Stimulated activated CD4-positive, alpha-beta T cell treated with anti-CD3 and anti-CD28 coated beads, Interleukin-1b, Interleukin-23, amount 100 ng/mL, for 4 hours (primary cell): Measurements from ENCODE around the gene DTL.

Source experiments
- DNase-seq, 2 donors: peaks; one replicate each; pipeline ENCODE4 v3.0.0-alpha.2; 2020; ENCODE audit warnings: low read depth in 2 of 2

The DTL gene

DNA sequence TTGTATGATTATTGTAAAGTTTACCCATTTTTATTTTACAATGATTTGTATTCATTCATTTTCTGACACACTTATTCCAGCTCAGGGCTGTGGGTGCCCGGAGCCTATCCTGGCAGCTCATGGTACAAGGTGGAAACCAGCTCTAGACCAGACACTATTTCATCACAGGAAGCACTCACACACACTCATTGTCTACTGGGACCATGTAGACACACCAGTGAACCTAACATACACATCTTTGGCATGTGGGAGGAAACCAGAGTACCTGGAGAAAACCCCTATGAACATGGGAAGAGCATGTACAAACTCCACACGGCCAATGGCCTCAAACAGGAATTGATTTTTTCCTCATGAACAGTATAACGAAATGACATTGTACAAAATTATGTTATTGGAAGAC is 2.4 kb downstream of the DTL start:
- DNase-seq, result no peak

- no peak for DNase-seq
Observed at GRCh38 chr1:212039622-212040021, 4.1 kb downstream of the DTL start.

DNA sequence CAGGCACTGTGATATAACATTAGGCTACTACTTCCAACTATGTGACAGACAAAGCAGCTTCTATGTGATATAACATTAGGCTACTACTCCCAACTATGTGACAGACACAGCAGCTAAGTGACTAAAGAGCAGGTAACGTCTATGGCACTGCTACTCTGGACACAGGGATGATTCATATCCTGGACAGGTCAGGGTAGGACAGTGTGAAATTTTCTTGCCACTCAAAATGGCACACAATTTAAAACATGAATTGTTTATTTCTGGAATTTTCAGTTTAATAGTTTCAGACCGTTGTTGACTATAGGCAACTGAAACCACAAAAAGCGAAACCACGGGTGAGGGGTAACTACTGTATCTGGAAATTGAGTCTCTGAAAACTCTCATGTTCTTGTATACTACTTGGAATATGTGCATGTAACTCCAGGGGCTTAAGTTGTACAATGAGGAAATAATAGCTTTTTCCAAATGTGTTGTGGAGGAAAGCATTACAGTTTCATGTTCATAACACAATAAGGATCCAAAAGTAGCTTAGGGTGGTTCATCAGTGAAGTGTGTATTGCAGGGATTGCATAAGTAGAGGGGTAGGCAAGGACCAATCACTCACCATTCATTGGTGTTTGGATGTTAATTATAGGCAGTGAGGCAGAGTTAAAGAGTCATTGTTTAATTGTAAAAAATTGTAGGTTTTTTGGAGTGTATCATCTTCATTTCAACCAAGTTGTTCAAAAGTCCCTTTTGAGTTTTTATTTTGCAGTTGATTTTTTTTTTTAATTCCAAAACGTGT is 5.3 kb downstream of the DTL start:
- no peak for DNase-seq

GRCh38 chr1:212042436-212042835 is 6.9 kb downstream of the DTL start:
- no peak for DNase-seq

DNA sequence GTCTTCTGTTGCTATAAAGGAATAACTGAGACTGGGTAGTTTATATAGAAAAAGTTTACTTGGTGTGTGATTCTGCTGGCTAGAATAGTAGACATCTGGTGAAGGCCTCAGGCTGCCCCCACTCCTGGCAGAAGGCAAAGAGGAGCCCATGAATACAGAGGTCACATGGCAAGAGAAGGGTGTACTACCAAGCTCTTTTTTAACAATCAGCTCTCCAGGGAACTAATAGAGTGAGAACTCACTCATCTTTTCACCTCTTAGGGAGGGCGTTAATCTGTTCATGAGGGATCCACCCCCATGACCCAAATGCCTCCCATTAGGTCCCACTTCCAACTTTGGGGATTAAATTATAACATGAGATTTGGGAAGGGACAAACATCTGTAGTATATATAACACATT is 9.3 kb downstream of the DTL start:
- DNase-seq, result no peak

GRCh38 chr1:212045981-212046380 is 10.4 kb downstream of the DTL start:
- DNase-seq, result no peak

DNA sequence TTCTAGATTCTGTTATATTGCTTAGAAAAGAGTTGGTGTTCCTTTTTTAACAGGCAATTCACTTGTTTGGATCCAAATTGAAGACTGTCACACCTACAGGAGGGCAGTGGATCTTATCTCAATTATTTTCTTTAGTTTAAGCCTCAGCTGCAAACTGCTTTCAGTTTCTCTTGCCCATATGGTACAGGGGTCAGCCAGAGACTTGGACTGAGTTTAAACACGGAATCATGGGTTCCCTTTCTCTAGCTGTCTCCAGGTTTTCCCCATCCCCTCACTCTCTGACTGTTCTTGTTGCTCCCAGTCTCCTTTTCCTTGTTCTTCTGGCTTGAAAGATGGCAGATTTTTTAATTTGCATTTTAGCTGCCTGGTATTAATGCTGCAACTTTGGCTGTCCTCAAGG is 18.4 kb downstream of the DTL start:
- DNase-seq, result no peak

DNA sequence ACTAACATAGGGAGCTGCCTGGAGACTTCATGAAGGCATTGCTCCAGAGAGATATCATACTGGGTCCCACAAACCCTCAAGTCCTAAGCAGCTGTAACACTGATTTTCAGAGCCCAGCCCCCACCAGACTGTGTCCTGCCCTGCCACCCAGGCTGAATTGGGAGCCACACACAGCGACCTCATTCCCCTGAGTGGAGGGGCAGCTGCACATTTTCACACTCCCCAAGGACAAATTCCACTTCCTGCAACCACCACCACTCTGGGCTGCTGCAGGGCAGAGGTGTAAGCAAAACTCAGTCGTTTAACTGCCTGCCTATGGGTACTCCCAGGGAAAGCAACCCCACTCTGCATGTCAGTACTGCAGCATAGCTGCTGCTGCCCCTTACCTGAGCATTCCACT is 19.8 kb downstream of the DTL start:
- no peak for DNase-seq

DNA sequence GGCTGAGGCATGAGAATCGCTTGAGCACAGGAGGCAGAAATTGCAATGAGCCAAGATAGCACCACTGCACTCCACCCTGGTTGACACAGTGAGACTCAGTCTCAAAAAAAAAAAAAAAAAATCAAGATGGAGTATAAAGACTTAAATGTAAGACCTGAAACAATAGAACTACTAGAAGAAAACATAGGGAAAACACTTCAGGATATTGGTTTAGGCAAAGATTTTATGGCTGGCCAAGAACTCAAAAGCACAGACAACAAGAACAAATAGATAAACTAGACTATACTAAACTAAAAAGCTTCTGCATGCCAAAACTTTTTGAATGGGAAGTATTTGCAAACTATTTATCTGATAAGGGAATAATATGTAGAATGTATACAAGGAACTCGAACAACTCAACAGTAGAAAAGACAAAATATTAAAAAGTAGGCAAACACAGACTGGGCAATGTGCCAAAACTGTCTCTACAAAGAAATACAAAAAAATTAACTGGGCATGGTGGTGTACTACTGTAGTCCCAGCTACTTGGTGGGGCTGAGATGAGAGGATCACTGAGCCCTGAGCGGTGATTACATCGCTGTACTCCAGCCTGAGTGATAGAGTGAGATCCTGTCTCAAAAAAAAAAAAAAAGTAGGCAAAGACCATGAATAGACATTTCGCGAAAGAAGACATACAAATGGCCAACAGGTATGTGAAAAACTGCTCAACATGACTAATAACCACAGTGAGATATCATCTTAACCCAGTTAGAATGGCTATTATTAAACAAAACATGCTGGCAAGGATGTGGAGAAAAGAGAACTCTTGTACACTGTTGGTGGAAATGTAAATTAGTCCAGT is 25.3 kb downstream of the DTL start:
- DNase-seq, result no peak

DNA sequence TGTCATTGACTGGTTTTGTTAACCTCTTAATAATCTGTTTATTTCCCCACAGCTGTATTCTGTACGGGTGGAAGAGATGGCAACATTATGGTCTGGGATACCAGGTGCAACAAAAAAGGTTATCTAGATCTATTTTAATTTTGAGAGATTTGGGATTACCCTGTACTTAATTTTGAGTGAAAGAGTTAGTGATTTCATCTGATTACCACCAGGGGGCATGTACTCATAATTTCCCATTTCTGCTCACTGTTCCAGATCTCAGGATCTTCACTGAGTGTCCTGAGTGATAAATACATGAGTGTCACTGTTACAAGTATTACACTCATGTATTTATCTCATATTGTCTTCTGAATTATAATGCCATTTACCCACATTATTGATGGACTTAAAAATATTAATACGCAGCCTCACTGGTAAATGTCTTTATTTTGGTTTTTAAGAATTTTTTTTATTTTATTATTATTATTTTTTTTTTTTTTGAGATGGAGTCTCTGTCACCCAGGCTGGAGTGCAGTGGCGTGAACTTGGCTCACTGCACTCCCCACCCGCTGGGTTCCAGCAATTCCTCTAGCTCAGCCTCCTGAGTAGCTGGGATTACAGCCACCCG is 27.4 kb downstream of the DTL start:
- DNase-seq, result no peak

DNA sequence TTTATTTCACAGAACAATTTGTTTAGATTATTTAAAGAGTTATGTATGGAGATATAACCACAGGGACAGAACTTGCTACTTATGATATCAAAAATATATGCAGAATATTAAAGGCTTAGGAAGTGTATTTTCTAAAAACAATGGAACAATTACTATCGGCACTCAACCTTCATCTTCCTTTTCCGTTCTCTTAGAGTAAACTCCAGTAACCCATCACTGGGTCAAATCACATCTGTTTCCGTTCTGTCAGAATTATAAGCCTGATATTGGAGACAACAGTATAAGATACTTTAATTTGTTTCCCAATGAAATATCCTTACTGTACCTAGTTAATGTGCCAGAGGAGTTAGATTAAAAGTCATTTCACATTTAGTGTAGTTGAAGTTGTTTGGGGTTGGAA is 32.2 kb downstream of the DTL start:
- DNase-seq, result no peak

- no peak for DNase-seq
Observed at GRCh38 chr1:212070720-212071302, 35.3 kb downstream of the DTL start.

DNA sequence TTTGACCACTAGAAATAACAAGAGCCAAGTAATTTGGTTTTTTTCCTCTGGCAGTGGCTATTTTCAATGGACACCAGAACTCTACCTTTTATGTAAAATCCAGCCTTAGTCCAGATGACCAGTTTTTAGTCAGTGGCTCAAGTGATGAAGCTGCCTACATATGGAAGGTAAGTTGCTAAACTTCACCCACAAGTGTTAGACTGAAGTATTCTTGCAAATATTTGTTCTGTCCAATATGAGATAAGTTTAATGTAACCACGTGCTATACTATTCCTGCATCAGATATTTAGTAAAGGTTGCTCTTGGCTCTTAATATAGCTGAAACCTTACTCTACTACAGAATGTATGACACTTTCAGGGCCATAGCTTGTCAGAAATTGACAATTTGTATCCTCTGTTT is 36.5 kb downstream of the DTL start:
- DNase-seq, result no peak

DNA sequence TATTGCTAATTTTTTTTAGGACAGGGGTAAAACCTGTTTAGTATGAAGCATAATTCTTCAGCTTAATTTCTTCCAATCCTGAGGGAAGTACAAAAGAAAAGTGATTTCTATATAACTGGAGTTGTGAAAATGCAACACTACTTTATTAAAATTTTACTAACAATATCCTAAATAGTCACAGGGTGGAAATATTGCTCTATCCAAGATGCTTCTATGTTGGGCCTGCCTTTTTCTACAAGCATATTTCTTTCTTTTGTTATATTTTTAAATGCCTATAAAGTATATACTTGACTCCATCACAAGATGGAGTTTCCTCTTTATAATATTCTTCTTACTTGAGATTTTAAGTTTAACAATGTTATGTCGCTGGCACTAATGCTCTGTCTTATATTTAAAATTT is 37.9 kb downstream of the DTL start:
- DNase-seq, result no peak

DNA sequence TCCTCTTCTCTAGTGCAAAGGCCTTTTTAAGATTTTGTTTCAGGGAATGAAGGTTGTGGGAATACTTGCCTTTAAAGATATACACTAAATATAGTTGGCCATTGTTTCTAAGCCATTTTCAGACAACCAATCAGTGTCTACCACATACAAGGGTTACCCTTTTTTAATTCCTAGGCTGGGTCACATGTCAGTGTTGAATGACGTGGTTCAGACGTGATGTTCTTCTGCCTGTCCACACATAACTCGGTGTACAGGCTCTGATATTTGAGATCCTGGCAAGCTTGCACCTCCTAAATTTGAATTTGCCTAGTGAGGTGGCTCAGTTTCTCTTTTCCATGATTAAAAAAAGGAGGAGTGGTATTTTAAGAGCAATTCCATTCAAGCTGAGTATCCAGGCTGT is 38.8 kb downstream of the DTL start:
- DNase-seq, result no peak

DNA sequence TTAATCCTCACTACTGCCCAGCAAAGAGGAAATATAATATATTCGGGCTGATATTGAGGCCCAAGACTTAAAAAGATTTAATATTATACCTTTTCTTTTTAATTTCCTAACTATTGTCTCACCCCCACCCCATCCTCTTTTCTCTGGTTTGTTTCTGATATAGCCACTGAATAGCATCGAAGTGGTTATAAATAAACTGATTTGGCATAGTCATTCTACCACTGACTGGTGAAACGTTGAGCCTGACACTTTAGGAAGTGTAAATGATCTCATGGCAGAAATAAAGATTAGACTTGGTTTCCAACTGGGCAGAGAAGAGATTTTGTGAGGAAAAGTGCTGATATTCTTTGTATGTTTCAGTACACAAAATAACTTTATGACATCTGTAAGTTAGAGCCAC is 39.3 kb downstream of the DTL start:
- DNase-seq, result no peak

GRCh38 chr1:212077028-212077427 is 41.5 kb downstream of the DTL start:
- no peak for DNase-seq

DNA sequence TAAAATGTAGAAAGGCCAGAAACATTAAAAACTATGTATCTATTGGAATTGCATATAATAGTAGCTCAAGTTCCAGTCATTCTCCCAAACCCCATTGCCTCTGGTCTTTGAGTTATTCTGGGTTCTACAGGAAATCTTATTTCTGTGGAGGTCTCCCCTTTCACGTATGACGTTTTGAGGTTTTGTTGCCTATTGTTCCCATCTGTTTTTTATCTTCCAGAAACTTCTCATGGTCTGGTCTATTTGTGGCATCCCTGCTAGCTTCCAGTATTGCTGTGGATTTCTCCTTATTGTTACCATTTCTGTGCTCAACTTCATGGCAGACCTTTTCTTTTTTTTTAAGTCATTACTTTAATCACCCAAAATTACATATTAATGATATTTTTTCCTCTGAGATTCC is 43.3 kb downstream of the DTL start:
- no peak for DNase-seq

GRCh38 chr1:212082765-212083406 is 47.3 kb downstream of the DTL start:
- DNase-seq, result no peak

GRCh38 chr1:212089560-212090163 is 54.1 kb downstream of the DTL start:
- no peak for DNase-seq

DNA sequence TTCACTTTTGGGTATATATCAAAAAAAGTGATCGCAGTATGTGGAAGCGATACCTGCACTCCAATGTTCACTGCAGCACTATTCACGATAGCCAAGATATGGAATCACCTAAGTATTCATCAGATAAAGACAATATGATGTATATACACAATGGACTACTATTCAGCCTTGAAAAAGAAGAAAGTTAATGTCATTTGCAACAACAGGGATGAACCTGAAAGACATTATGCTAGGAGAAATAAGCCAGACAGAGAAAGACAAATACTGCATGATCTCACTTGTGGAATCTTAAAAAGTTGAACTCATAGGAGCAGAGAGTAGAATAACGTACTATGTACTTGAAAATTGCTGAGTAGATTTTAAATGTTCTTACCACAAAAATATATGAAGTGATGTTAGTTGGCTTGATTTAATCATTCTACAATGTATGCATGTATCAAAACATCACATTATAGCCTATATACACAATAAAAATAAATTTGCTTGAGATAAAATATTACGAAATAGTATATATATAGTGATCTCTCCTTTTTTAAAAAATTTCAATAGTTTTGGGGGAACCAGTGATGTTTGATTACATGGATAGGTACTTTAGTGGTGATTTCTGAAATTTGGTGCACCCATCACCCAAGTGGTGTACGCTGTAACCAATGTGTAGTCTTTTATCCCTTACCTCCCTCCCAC is 56.0 kb downstream of the DTL start:
- no peak for DNase-seq
